Cardiac fibroblast (primary cell): Measurements from ENCODE around the gene TTC28.

Experiments
- DNase-seq, 2 donors: peaks; one replicate each; pipeline versions ENCODE4 v3.0.0 to v3.0.0-alpha.2; 2010; ENCODE audit warnings: low read depth in 2 of 2
- H3K4me3 ChIP-seq, 2 donors: replicated peaks in 1 of 2; 1 replicate in 1 of 2; 2 replicates in 1 of 2; pipeline ENCODE4 v1.5.1; 2011; ENCODE audit warnings: low read depth in 2 of 2, low read length in 2 of 2, mild to moderate bottlenecking in 2 of 2, moderate library complexity in 1 of 2
- TF ChIP-seq, protein P1 (sequence below): IDR thresholded peaks from one replicate; pipeline ENCODE4 v1.5.1; 2011; ENCODE audit warnings: low read depth, mild to moderate bottlenecking, low read length, inconsistent platforms

The TTC28 gene

DNA sequence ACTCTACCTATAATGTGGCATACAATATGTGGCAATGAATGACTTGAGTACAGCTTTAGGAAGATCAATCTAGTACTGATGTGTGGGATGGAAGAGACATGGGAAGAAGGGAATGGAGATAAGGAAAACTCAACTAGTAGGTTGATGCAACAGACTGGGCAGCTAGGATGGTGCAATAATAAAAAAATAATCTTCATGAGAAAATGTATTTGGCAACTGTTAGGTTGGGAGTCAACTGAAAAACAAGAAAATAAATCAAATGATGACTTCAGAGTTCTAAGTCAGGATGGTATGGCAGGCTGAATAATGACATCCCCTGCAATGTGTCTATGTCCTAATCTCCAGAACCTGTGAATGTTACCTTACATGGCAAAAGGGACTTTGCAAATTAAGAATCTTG, 523.8 kb downstream of the TTC28 start:
- peak in 1 of 2 donors; percentile 62 for DNase-seq
- TF ChIP-seq, protein P1, sequence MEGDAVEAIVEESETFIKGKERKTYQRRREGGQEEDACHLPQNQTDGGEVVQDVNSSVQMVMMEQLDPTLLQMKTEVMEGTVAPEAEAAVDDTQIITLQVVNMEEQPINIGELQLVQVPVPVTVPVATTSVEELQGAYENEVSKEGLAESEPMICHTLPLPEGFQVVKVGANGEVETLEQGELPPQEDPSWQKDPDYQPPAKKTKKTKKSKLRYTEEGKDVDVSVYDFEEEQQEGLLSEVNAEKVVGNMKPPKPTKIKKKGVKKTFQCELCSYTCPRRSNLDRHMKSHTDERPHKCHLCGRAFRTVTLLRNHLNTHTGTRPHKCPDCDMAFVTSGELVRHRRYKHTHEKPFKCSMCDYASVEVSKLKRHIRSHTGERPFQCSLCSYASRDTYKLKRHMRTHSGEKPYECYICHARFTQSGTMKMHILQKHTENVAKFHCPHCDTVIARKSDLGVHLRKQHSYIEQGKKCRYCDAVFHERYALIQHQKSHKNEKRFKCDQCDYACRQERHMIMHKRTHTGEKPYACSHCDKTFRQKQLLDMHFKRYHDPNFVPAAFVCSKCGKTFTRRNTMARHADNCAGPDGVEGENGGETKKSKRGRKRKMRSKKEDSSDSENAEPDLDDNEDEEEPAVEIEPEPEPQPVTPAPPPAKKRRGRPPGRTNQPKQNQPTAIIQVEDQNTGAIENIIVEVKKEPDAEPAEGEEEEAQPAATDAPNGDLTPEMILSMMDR = no peak
- H3K4me3 ChIP-seq = no peak overlapping the region

DNA sequence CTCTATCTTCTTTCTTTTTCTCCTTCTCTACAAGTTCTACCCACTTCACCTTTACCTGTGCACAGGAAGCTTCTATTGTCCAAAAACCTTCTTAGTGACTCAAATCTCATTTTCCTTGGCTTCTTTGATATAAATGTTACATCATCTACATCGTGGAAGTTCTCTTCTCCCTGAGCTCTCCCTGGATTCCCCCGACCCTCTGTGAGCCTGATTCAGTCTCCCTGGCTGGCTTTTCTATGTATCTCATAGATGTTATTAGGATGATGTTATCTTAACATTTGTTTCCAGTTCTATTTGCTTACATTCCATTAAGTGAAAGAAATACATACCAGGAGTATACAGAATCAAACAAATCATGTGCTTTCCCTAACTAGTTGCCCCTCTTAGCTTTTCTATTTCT, 524.8 kb downstream of the TTC28 start:
- TF ChIP-seq, protein P1 = no peak
- DNase-seq = no peak
- H3K4me3 ChIP-seq = no peak overlapping the region

DNA sequence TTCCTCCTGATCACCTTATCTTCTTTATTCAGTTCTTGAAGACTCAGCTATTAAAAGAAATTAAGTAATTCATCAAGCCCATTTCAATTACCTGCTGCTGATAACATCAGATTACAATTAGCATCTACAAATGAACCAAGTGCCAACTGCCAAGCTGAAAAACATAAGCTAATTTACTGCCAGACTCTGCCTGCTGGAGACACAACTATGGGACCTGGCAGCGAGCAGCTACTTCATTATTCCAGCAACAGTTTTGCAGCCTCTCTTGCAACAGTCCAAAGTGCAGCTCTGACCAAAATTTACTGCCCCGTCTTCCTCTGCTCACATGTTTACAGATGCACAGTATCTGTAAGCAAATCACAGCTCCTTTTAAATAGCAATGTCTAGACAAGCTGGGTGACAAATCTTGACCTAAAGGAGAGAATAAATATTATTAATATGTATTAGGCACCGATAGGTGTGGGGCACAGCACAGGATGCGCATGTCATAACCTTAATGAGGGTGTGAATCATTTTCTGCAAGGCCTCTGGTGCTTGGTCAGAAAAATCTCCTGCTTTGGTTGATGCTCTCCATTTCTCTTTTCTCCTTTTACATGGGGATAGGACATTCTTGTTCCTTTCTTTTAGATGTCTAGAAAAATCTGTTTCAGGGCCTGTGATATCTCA, 528.4 kb downstream of the TTC28 start:
- no peak overlapping the region for H3K4me3 ChIP-seq
- TF ChIP-seq, protein P1 = no peak
- no peak for DNase-seq

DNA sequence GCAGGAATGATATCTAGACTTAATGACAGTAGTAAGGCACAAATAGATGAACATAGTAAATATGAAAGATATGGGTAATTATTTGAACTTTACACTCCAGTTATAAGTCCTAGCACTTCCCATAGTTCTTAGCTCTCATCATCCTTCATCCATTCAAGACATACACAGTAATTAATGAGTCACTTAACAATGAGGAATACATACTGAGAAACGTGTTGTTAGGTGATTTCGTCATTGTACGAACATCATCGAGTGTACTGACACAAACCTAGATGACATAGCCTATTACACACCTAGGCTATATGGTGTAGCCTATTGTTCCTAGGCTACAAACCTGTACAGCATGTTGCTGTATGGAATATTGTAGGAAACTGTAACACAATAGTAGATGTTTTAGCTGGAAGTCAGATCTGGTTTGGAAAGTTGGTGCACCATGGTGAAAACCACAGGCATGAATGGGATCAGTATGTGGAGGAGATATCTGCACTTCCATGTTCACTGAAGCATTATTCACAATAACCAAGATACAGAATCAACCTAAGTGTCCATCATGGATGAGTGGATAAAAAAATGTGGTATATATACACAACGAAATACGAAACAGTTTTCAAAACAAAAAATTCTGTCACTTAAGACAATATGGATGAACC, 530.7 kb downstream of the TTC28 start:
- H3K4me3 ChIP-seq = no peak overlapping the region
- peak in 1 of 2 donors; percentile 47 for DNase-seq
- TF ChIP-seq, protein P1 = no peak

DNA sequence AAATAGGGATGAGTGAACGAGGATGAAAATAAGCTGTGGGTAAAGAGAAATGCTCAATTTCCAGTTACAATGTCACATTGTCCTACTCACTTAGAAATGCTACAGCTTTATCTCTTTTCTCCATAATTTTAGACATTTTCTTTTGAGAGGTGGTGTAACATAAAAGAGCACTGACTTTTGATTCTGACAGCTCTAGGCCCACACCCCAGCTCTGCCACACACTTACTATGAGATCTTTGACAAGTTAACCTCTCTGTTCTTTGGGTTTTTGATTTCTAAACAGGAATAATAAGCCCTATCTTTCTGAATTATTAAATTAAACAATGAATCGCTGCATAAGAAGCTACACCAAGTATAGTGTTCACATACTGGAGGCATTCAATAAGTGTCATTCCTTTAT, 532.2 kb downstream of the TTC28 start:
- TF ChIP-seq, protein P1 = no peak
- H3K4me3 ChIP-seq = no peak overlapping the region
- no peak for DNase-seq

DNA sequence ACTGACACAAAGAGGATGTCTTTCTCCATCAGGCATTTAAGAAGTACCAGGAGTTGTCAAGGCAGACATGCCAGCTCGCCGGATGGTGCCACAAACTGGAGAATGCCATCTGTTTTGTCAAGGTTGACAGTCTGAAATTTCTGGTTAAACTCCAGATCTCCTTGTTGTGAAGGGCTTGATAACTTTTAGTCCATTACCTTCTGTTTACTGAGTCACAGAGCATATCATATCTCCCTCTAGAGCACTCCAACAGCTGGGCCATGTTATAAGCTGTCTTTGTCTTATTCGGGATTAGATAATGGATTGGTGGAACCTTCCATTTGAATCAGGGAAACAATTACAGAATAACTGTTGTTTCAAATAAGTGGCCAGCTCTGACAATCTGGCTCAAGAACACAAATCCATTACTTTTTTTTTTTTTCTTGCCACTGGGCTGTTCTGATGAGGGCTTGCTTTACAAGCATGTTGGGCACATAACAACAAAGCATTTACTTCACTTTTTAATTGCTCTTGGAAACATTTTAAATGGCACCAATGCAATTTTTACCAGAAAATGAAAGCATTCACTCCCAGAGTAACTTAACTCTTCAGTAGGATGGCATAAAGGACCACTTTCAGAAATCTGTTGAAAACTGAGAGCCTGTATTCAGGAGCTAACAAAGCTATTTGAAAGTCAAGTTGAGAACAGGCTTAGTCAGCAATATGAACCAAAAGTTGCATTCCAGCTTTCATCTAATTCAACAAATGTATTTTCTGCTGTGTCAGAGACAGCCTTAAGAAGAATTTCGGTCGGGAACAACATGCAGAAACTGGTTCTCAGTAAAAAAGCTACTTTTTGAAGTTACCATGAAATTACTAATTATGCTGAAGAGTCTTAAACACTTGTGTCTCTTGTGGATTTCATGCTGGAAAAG, 533.0 kb downstream of the TTC28 start:
- peak in 1 of 2 donors; percentile 44 for DNase-seq
- TF ChIP-seq, protein P1 = no peak
- no peak overlapping the region for H3K4me3 ChIP-seq
